Osteocyte (in vitro differentiated cells): ENCODE results near the gene PPP1R9A. TPM values are rescaled to one million over a fixed set of nuclear protein-coding genes. Genes with fewer than 3 reads are reported as not detected.

ENCODE experiments used
- DNase-seq: peaks from one replicate; pipeline ENCODE4 v3.0.0; 2021; ENCODE audit warnings: mixed read lengths; ENCODE audit not compliant: unreplicated experiment; ENCODE audit errors: extremely low spot score
- H3K27ac Mint-ChIP-seq: one replicate; pipeline ENCODE4 v1.8.0; 2021; ENCODE audit warnings: mild to moderate bottlenecking, mixed read lengths; ENCODE audit not compliant: unreplicated experiment
- H3K27me3 Mint-ChIP-seq: one replicate; pipeline ENCODE4 v1.8.0; 2021; ENCODE audit warnings: mixed read lengths; ENCODE audit not compliant: unreplicated experiment
- H3K36me3 Mint-ChIP-seq: one replicate; pipeline ENCODE4 v1.8.0; 2021; ENCODE audit warnings: mixed read lengths; ENCODE audit not compliant: unreplicated experiment
- H3K4me1 Mint-ChIP-seq: one replicate; pipeline ENCODE4 v1.8.0; 2021; ENCODE audit warnings: mixed read lengths; ENCODE audit not compliant: unreplicated experiment
- H3K4me3 Mint-ChIP-seq: one replicate; pipeline ENCODE4 v1.8.0; 2021; ENCODE audit warnings: mild to moderate bottlenecking, moderate library complexity, mixed read lengths; ENCODE audit not compliant: unreplicated experiment
- H3K9me3 Mint-ChIP-seq: one replicate; pipeline ENCODE4 v1.8.0; 2021; ENCODE audit warnings: mixed read lengths; ENCODE audit not compliant: unreplicated experiment
- CTCF ChIP-seq: fragments of 200-600 bp; sonication (generic); IDR thresholded peaks from 2 replicates; pipeline ENCODE4 v1.5.0; 2021; ENCODE audit warnings: antibody characterized with exemption, mild to moderate bottlenecking, moderate library complexity
- total RNA-seq: library from RNA; stranded (reverse); gene quantifications from 2 replicates; pipeline ENCODE4 v1.2.1, GENCODE V29; 2021

Gene PPP1R9A
- total RNA-seq, 1 donor from 2014 or later: 3.4 TPM

DNA sequence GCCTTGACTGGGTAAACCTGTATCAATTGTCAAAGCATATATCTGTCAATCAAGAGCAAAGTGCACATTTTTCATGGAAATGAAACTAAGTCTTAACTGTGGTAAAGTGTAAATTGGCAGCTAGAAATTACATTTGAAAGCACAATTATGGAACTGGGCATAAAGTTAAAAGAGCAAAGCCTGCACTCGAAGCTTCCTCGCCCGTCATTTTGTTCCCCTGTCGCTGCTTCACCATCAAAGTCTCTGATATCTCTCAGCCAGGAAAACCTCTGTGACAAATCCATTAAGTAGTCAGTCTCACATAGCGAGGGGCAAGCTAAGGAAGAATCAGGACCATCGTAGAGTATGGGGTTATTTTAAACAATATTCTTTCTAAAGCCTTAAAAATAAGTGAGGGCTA lies 389.1 kb downstream of the PPP1R9A start:
- DNase-seq: no peak
- no peaks in the 10 kb centered on the region for H3K4me1 Mint-ChIP-seq

DNA sequence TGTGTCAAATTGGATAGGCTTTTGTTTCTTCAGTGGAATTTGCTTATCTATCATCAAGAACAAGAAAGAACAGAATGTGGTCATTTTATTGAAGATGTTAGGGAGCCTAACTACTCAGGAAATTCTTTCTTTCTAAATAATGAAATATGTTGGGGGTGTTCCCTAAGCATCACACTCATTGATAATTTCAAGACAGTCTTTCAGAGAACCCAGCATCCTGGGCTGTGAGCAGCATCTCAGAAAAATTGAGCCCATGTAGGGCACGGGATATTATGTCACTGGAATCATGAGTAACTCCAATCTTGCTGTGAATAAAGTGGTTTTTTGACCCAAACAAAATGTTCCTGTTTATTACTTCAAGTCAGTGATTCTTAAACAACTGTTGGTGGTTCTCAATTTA lies 389.6 kb downstream of the PPP1R9A start:
- Mint-ChIP-seq H3K36me3 (no peaks in the 10 kb centered on the region), H3K4me3 (no peak overlapping the region), H3K27ac (no peak overlapping the region), H3K9me3 (no peaks in the 10 kb centered on the region), H3K27me3 (peaks cover 14% of the 10 kb centered on the region), H3K4me1 (no peaks in the 10 kb centered on the region)
- TF ChIP-seq CTCF: no peak
- DNase-seq: no peak

More for the DNA sequence above, 389.1 kb downstream of the PPP1R9A start:
- Mint-ChIP-seq H3K27ac (no peak overlapping the region), H3K36me3 (no peaks in the 10 kb centered on the region), H3K27me3 (peaks cover 14% of the 10 kb centered on the region), H3K4me3 (no peak overlapping the region), H3K9me3 (no peaks in the 10 kb centered on the region)
- TF ChIP-seq CTCF: no peak

- no peak for DNase-seq
- no peaks in the 10 kb centered on the region for H3K9me3 Mint-ChIP-seq
- no peak overlapping the region for H3K4me3 Mint-ChIP-seq
- no peaks in the 10 kb centered on the region for H3K4me1 Mint-ChIP-seq
- H3K27ac Mint-ChIP-seq: no peak overlapping the region
- TF ChIP-seq CTCF: no peak
- H3K27me3 Mint-ChIP-seq: peaks cover 19% of the 10 kb centered on the region
- H3K36me3 Mint-ChIP-seq: no peaks in the 10 kb centered on the region
Measured at GRCh38 chr7:95298091-95298490, 390.7 kb downstream of the PPP1R9A start.

- H3K27me3 Mint-ChIP-seq: peaks cover 23% of the 10 kb centered on the region
- no peak overlapping the region for H3K4me3 Mint-ChIP-seq
- no peak overlapping the region for H3K27ac Mint-ChIP-seq
- no peaks in the 10 kb centered on the region for H3K9me3 Mint-ChIP-seq
- no peak for TF ChIP-seq CTCF
- H3K4me1 Mint-ChIP-seq: no peaks in the 10 kb centered on the region
- no peak for DNase-seq
- no peaks in the 10 kb centered on the region for H3K36me3 Mint-ChIP-seq
Measured at GRCh38 chr7:95303013-95303905, 395.9 kb downstream of the PPP1R9A start.

DNA sequence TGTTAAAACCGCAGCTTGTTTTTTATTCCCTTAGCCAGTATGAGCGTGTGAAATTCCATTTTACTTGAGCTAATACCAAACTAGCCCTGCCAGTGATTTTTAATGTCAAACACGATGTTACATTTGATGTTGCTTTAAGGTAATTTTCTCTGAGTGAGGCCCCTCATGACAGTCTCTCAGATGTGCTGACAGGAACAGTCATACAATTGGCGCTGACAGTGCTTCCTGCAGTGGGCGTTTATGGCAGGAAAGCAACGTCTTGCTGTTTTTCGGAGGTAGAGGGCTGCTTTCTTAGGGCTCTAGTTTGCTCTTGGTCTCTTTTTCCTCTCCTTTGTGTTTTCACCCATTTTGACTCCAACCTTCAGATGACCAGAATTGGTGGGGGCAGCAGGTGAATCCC lies 397.6 kb downstream of the PPP1R9A start:
- no peaks in the 10 kb centered on the region for H3K36me3 Mint-ChIP-seq
- no peak for DNase-seq
- H3K27ac Mint-ChIP-seq: no peak overlapping the region
- no peak for TF ChIP-seq CTCF
- H3K4me1 Mint-ChIP-seq: no peaks in the 10 kb centered on the region
- H3K4me3 Mint-ChIP-seq: no peak overlapping the region
- H3K27me3 Mint-ChIP-seq: peaks cover 25% of the 10 kb centered on the region
- H3K9me3 Mint-ChIP-seq: no peaks in the 10 kb centered on the region
